Measurements from ENCODE around the gene CFAP20DC.
A peak's percentile ranks its signal among the peaks of the same experiment; 100 is the strongest.
"Not testable (repeated sequence)": the region's sequence is repeated elsewhere in the genome, so short reads cannot be mapped to it uniquely, and the experiment has no call there.

CFAP20DC gene

GRCh38 chr3:59017617-59017984 is 32.2 kb downstream of the CFAP20DC start:
- DNase-seq (ENCODE audit: low read depth) = no peak

- no peak for DNase-seq (ENCODE audit: low read depth)
Observed at GRCh38 chr3:59016930-59017616, 32.8 kb downstream of the CFAP20DC start.

- no peak for DNase-seq (ENCODE audit: low read depth)
Observed at GRCh38 chr3:59013611-59014010, 36.2 kb downstream of the CFAP20DC start.

GRCh38 chr3:59006634-59007517 is 42.9 kb downstream of the CFAP20DC start:
- DNase-seq (ENCODE audit: low read depth) = no peak

GRCh38 chr3:59001675-59002074 is 48.1 kb downstream of the CFAP20DC start:
- DNase-seq (ENCODE audit: low read depth) = no peak

GRCh38 chr3:58999774-59000160 is 50.1 kb downstream of the CFAP20DC start:
- DNase-seq (ENCODE audit: low read depth) = no peak

GRCh38 chr3:58999134-58999773 is 50.6 kb downstream of the CFAP20DC start:
- DNase-seq (ENCODE audit: low read depth) = no peak

- peak; percentile 86 for DNase-seq (ENCODE audit: low read depth)
Observed at GRCh38 chr3:58998476-58999117, 51.2 kb downstream of the CFAP20DC start.

GRCh38 chr3:58996730-58997129 is 53.1 kb downstream of the CFAP20DC start:
- no peak for DNase-seq (ENCODE audit: low read depth)

- peak; percentile 42 for DNase-seq (ENCODE audit: low read depth)
Observed at GRCh38 chr3:58994746-58995330, 55.0 kb downstream of the CFAP20DC start.

- no peak for DNase-seq (ENCODE audit: low read depth)
Observed at GRCh38 chr3:58993547-58993946, 56.3 kb downstream of the CFAP20DC start.

- no peak for DNase-seq (ENCODE audit: low read depth)
Observed at GRCh38 chr3:58991623-58992022, 58.2 kb downstream of the CFAP20DC start.

- no peak for DNase-seq (ENCODE audit: low read depth)
Observed at GRCh38 chr3:58991026-58991425, 58.8 kb downstream of the CFAP20DC start.

GRCh38 chr3:58989955-58990354 is 59.9 kb downstream of the CFAP20DC start:
- DNase-seq (ENCODE audit: low read depth) = no peak

- DNase-seq (ENCODE audit: low read depth) = no peak
Observed at GRCh38 chr3:58989163-58989562, 60.7 kb downstream of the CFAP20DC start.

- DNase-seq (ENCODE audit: low read depth) = no peak
Observed at GRCh38 chr3:58988041-58988440, 61.8 kb downstream of the CFAP20DC start.

GRCh38 chr3:58986654-58987053 is 63.2 kb downstream of the CFAP20DC start:
- no peak for DNase-seq (ENCODE audit: low read depth)

- DNase-seq (ENCODE audit: low read depth) = no peak
Observed at GRCh38 chr3:58979840-58980239, 70.0 kb downstream of the CFAP20DC start.

- DNase-seq (ENCODE audit: low read depth) = no peak
Observed at GRCh38 chr3:58973796-58974195, 76.0 kb downstream of the CFAP20DC start.

- DNase-seq (ENCODE audit: low read depth) = not testable (repeated sequence)
Observed at GRCh38 chr3:58967866-58968265, 82.0 kb downstream of the CFAP20DC start.

- no peak for DNase-seq (ENCODE audit: low read depth)
Observed at GRCh38 chr3:58965865-58966264, 84.0 kb downstream of the CFAP20DC start.

GRCh38 chr3:58963928-58964503 is 85.8 kb downstream of the CFAP20DC start:
- DNase-seq (ENCODE audit: low read depth) = no peak
